T-helper 1 cell (primary cell): ENCODE data around the gene NPHS1.

ENCODE experiments used
- DNase-seq, 5 donors: peaks; one replicate each; pipeline ENCODE4 v3.0.0-alpha.2; 2012 to 2020

The NPHS1 gene

DNA sequence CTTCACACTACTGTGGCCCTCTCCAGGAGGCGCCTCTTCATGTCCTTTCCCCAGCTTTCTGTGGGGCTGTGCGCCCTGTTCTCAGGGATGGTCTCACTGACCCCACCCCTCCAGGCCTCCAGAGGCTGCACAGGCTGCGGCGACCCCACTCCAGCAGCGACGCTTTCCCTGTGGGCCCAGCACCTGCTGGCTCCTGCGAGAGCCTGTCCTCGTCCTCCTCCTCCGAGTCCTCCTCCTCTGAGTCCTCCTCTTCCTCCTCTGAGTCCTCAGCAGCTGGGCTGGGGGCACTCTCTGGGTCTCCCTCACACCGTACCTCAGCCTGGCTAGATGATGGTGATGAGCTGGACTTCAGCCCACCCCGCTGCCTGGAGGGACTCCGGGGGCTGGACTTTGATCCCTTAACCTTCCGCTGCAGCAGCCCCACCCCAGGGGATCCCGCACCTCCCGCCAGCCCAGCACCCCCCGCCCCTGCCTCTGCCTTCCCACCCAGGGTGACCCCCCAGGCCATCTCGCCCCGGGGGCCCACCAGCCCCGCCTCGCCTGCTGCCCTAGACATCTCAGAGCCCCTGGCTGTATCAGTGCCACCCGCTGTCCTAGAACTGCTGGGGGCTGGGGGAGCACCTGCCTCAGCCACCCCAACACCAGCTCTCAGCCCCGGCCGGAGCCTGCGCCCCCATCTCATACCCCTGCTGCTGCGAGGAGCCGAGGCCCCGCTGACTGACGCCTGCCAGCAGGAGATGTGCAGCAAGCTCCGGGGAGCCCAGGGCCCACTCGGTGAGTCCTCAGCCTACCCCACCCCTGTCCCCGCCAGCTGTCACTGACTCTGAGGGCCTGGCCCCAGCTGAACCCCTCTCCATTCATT lies 65.8 kb downstream of the NPHS1 start:
- no peak for DNase-seq

DNA sequence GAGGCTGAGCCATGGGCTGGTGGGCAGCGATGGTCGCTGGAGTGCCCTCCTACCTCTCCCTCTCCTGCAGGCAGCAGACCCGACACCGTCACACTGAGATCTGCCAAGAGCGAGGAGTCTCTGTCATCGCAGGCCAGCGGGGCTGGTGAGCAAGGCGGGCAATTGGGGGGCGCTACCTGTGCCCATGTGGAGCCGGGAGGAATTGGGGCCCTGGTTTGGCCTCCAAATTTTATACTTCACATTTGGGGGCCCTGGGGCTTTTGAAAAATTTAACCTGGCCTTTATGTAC lies 67.0 kb downstream of the NPHS1 start:
- DNase-seq: no peak

DNA sequence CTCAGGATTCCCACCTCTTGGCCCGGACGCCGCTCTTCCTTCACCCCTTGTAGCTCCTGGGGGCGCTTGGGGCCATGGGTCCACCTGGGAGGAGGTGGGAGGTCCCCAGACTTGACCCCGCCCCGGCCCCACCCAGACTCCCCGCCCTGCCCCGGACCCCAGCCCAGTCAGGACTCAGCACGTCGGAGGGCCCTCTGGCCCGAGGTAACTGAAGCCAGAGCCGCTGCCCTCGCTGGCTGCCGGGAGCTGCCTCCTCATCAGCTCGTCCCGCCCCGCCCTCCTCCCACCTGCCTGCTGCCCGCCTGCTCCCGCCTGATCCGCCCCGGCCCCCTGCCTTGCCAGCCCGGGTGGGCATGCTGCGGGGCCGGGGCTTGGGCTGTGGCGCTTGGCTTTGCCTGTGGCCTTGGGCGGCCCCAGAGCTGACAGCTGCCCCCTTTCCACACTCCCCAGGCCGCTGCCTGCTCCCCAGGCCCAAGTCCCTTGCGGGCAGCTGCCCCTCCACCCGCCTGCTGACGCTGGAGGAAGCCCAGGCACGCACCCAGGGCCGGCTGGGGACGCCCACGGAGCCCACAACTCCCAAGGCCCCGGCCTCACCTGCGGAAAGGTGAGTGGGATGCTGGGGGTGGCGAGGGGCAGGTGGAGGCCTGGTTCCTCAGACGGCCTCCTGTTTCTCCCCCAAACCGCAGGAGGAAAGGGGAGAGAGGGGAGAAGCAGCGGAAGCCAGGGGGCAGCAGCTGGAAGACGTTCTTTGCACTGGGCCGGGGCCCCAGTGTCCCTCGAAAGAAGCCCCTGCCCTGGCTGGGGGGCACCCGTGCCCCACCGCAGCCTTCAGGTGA lies 67.6 kb downstream of the NPHS1 start:
- no peak for DNase-seq

DNA sequence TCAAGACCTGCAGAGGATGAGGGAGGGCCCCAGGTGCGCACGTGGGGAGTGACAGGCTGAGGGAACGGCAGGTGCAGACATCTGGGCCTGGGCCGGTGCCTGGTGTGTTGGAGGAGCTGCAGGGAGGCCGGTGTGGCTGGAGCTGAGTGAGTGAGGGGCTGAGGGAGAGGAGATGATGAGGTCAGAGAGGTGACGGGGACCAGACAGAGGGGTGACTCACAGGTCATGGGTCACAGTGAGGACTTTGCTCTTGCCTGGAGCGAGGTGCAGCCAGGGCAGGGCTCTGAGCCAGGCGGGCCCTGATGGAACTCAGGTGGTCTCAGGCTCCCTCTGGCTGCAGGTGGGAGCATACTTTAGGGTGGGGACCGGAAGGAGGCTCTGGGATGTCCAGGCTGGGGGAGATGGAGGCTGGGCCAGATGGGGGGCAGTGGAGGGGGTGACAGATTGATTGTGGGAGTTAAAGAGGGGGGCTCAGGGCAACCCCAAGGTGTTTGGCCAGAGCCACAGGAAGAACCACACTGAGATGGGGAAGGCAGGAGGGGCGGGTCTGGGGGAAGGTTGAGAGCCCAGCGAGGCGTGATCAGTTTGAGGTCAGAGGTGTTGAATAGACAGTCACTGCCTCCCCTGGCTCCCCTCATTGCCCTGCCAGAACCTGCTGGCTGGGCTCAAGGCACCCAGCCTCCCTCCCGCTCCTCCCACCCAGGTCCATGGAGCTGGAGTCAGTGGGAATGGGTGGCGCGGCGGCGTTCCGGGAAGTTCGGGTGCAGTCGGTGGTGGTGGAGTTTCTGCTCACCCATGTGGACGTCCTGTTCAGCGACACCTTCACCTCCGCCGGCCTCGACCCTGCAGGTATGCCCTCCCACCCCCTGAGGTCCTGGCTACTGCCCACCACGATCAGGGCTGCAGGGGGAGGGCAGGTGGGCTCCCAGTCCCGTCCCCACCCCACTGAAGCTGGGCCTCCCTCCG lies 68.6 kb downstream of the NPHS1 start:
- DNase-seq: no peak

DNA sequence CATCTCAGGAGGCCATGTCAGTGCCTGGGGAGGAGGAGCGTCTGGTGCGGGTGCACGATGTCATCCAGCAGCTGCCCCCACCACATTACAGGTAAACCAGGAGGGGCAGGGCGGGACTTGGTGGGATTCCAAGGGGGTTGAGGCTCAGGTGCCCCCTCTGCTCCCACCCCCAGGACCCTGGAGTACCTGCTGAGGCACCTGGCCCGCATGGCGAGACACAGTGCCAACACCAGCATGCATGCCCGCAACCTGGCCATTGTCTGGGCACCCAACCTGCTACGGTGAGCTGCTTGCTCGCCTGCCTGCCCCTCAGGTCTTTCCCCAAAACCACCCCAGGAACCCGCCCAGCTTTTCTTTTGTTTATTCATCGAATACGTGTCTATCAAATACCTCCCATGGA lies 69.7 kb downstream of the NPHS1 start:
- no peak for DNase-seq

DNA sequence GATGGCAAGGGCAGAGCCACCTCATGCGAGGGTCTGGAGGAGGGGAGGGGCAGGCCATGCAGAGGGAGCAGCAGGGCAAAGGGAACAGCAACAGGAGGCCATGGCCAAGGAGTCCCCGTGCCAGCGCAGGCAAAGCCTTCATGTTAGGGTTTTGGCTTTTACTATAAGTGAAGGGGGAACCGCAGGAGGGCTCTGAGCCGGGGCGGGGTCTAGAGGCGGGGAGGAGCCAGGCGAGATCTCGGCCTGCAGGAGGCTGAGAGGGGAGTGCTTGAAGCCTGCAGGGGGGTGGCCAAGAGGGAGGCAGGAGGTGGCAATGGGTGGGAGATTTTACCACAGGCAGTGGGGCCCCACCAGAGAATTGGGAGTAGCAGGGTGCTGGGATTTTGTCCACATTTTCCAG lies 70.7 kb downstream of the NPHS1 start:
- DNase-seq: no peak

DNA sequence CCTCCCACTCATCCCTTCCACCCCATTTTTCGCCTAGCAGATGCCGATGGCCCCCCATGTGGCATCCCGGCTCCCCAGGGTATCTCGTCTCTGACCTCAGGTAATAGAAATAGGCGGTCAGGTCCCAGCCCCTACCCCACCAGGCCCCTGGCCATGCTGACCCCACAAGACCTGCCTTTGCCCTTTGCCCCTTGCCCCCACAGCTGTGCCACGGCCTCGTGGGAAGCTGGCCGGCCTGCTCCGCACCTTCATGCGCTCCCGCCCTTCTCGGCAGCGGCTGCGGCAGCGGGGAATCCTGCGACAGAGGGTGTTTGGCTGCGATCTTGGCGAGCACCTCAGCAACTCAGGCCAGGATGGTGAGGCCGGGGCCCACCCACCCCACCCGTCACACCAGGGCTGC lies 71.6 kb downstream of the NPHS1 start:
- DNase-seq: no peak

DNA sequence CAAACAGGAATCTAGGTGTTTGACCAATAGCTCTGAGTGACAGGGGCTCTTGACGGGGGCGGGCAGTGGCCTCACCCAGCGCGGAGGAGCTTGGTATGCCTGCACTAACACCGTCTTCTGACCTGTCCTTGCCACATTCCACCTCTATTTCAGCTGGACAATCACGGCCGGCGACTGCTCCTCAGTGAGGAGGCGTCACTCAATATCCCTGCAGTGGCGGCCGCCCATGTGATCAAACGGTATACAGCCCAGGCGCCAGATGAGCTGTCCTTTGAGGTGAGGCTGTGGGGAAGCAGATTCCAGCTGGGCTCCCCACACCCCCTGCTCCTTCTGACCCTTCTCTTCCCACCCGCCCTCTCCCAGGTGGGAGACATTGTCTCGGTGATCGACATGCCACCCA lies 72.2 kb downstream of the NPHS1 start:
- DNase-seq: no peak

DNA sequence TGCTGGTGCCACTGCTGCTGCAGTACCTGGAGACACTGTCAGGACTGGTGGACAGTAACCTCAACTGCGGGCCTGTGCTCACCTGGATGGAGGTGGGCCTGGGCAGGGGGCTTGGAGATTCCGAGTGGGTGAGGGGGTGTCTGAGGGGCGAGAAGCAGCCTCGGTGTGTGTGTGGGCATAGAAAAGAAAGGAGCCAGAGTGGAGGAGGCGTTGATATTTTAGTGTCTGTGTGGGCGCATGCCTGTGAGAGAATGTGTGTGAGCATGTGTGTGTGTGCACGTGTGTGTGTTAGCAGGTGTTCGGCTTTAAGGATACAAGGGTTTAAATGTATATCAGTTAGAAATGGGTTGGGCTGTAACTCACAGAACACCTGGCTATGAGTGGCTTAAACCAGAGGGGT lies 73.3 kb downstream of the NPHS1 start:
- no peak for DNase-seq

DNA sequence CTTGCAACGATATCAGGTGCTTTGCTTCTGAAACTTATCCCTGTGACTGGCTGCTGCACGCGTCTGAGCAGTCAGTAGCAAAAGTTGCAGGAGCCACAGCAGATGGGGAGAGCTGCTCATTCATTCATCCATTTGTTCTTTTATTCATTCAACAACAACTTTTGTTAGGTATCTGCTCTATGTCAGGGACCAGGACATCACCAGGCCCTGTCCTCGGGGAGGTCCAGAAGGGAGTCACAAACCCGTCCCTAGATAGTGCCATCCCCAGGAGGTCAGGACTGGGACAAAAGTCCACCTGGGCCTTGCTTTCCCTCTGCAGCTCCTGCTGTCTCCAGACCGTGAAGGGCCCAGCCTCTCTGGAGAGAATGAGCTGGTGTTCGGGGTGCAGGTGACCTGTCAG lies 74.3 kb downstream of the NPHS1 start:
- no peak for DNase-seq

DNA sequence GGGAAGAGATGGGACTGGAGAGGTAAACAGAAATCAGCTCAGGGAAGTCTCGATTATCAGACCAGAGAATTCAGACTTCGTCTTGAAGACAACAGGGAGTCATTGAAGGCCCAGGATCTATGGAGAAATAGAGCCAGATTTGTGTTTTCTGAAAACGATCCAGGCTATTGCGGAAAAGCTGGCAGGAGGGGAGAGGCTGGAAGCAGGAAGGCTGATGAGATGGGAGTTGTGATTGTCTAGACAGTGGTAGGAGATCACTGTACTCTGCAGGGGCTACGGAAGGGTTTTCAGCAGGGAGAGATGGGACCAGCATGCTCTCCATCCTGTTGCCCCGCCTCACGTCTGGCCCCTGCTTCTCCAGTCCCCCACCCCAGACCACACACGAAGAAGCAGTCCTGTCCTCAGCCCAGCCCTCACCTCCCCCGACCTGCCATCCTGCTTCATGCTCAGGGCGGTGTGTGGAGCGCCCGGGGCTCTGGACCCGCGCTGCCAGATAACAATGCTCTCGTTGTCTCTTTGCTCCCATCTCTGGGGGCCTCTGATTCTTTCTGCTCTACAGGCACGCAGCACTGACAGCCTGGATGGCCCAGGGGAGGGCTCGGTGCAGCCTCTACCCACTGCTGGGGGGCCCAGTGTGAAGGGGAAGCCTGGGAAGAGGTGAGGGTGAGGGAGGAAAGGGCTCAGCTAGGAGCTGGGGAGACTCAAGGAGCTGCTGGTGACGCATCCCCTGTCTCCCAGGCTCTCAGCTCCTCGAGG lies 75.0 kb downstream of the NPHS1 start:
- DNase-seq: no peak

DNA sequence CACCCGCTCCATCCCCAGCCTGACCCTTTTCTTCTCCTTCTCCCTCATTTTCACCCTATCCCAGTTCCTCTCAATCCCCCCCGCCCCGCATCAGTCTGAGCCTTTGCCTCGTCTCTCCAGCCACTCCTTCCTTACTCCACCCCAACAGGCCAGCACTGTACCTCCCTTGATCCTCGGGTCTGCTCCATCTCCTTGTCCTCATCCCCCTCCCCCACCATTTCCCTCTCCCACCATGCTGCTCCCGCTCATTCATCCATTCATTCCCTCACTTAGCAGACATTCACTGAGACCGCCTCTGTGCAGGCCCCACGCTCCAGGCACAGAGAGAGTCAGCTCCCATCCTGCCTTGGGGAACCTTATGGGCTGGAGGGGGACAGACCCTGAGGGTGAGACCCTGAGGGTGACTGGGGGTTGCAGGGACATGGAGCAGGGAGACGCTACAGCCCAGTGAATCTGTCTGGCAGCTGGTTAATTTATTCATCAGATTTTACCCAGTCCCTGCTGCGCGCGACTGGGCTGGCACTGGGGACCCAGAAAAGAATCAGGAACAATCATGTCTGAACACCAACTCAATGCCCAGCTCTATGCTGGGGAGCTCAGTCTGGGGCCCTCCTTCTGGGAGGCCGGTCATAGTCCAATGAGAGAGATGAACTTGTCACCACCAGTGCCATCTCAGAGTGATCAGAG lies 76.1 kb downstream of the NPHS1 start:
- DNase-seq: no peak
